Naive thymus-derived CD4-positive, alpha-beta T cell (primary cell): ENCODE data around the gene ITM2A. TPM values are rescaled to one million over a fixed set of nuclear protein-coding genes. Genes with fewer than 3 reads are reported as not detected.

Source experiments
- ATAC-seq: fragments of 150-1000 bp; cut with Tn5 transposase; 2 replicates; pipeline ENCODE4 v1.10.0; 2021; ENCODE audit warnings: mild to moderate bottlenecking, moderate library complexity
- CTCF ChIA-PET: fragments of 350-600 bp; sonication (Branson Sonifier 250); formaldehyde crosslinking; loops from one replicate; lab custom pipeline; 2021; ENCODE audit warnings: antibody characterized with exemption; lab: Charles Lee
- POLR2A ChIA-PET: fragments of 350-600 bp; sonication (Branson Sonifier 250); formaldehyde crosslinking; loops from one replicate; lab custom pipeline; 2021; ENCODE audit warnings: antibody characterized with exemption, inconsistent platforms; lab: Charles Lee
- DNase-seq, 9 donors: peaks; one replicate each; pipeline versions ENCODE4 v3.0.0 to v3.0.0-alpha.2; 2020 to 2022; ENCODE audit warnings: mixed read lengths in 1 of 9
- H3K27ac ChIP-seq: one replicate; pipeline ENCODE4 v1.7.0; 2013; ENCODE audit warnings: mild to moderate bottlenecking, low read depth, low read length, moderate library complexity
- H3K27me3 ChIP-seq, 2 donors: one replicate each; pipeline ENCODE4 v1.7.0; 2013; ENCODE audit warnings: low read length in 2 of 2, mild to moderate bottlenecking in 2 of 2, moderate library complexity in 2 of 2; ENCODE audit not compliant: control insufficient read depth in 2 of 2, insufficient read depth in 2 of 2
- H3K36me3 ChIP-seq, 3 experiments: 1 replicate in 2 of 3; 2 replicates in 1 of 3; pipeline ENCODE4 v1.7.0; 2013; ENCODE audit warnings: low read length in 3 of 3, mild to moderate bottlenecking in 3 of 3, moderate library complexity in 1 of 3; ENCODE audit not compliant: insufficient read depth in 3 of 3, control insufficient read depth in 2 of 3
- H3K4me1 ChIP-seq, 2 donors: one replicate each; pipeline ENCODE4 v1.7.0; 2013; ENCODE audit warnings: low read length in 2 of 2, mild to moderate bottlenecking in 2 of 2, moderate library complexity in 1 of 2; ENCODE audit not compliant: control insufficient read depth in 2 of 2, insufficient read depth in 2 of 2
- H3K4me3 ChIP-seq: 2 replicates; pipeline ENCODE4 v1.7.0; 2013; ENCODE audit warnings: mild to moderate bottlenecking, low read length
- H3K9me3 ChIP-seq, 3 experiments: 1 replicate in 2 of 3; 2 replicates in 1 of 3; pipeline ENCODE4 v1.7.0; 2013; ENCODE audit warnings: low read length in 3 of 3; ENCODE audit not compliant: control insufficient read depth in 2 of 3
- H3K27ac Mint-ChIP-seq, 9 donors: one replicate each; pipeline ENCODE4 v1.8.0; 2020 to 2022; ENCODE audit warnings: mixed read lengths in 9 of 9, mild to moderate bottlenecking in 8 of 9, moderate library complexity in 5 of 9, inconsistent platforms in 2 of 9
- H3K27me3 Mint-ChIP-seq, 5 donors: one replicate each; pipeline ENCODE4 v1.8.0; 2021 to 2022; ENCODE audit warnings: mixed read lengths in 5 of 5, mild to moderate bottlenecking in 1 of 5
- H3K36me3 Mint-ChIP-seq, 5 donors: one replicate each; pipeline ENCODE4 v1.8.0; 2020 to 2022; ENCODE audit warnings: mixed read lengths in 5 of 5, mild to moderate bottlenecking in 3 of 5, inconsistent platforms in 1 of 5
- H3K4me1 Mint-ChIP-seq, 7 donors: one replicate each; pipeline ENCODE4 v1.8.0; 2020 to 2022; ENCODE audit warnings: mixed read lengths in 7 of 7, mild to moderate bottlenecking in 3 of 7, inconsistent platforms in 1 of 7
- H3K4me3 Mint-ChIP-seq, 10 donors: one replicate each; pipeline ENCODE4 v1.8.0; 2020 to 2022; ENCODE audit warnings: mild to moderate bottlenecking in 10 of 10, mixed read lengths in 10 of 10, moderate library complexity in 6 of 10, inconsistent platforms in 2 of 10
- H3K9me3 Mint-ChIP-seq, 11 donors: one replicate each; pipeline ENCODE4 v1.8.0; 2020 to 2022; ENCODE audit warnings: mixed read lengths in 11 of 11, mild to moderate bottlenecking in 4 of 11, inconsistent platforms in 1 of 11, moderate library complexity in 1 of 11
- intact Hi-C, 2 donors: fragments of 100-400 bp; cut with micrococcal nuclease; formaldehyde crosslinking; loops; one replicate each; pipeline ENCODE4 v1.15.1; 2023
- polyA plus RNA-seq, 2 donors: library from polyadenylated mRNA; unstranded; fragments of 300-500 nt; fragmentation: Illumina TruSeq; gene quantifications; one replicate each; pipeline ENCODE4 v1.2.3, GENCODE V29; 2021
- total RNA-seq, 6 experiments: library from RNA in 5 of 6; stranded (reverse) in 5 of 6; gene quantifications; 1 replicate in 5 of 6; 2 replicates in 1 of 6; pipeline ENCODE4 v1.2.3 and lab custom pipeline; 2021 to 2026

The ITM2A gene
- total and polyA plus RNA-seq, 7 experiments from 2014 or later = 109 to 837 (median 167) TPM

GRCh38 chrX:79361192-79361870 is 5.8 kb downstream of the ITM2A start:
- Histone ChIP-seq H3K27me3 (no peaks in the 10 kb centered on the region), H3K4me1 (peaks cover 3 to 11% of the 10 kb centered on the region in 2 donors), H3K9me3 (no peaks in the 10 kb centered on the region), H3K27ac (peak overlapping the region; percentile 63), H3K36me3 (peaks cover 0 to 3% (median 0%) of the 10 kb centered on the region in 3 experiments), H3K4me3 (no peak overlapping the region)
- ATAC-seq = peak; percentile 84
- Mint-ChIP-seq H3K4me3 (peak overlapping the region in 9 of 10 donors; percentile 29 to 92 (median 60)), H3K9me3 (peaks cover 0 to 2% (median 0%) of the 10 kb centered on the region in 11 donors), H3K27ac (peak overlapping the region; percentile 66 to 94 (median 90)), H3K27me3 (no peaks in the 10 kb centered on the region), H3K36me3 (peaks cover under 1 to 41% (median 32%) of the 10 kb centered on the region in 5 donors), H3K4me1 (peaks cover 3 to 38% (median 31%) of the 10 kb centered on the region in 7 donors)
- ChIA-PET CTCF (no interaction called here), POLR2A (interaction anchor here (0.6 kb wide), 1 partner anchor 97 kb away, joined by 3 read pairs; no protein-coding TSS in a partner anchor)
- peak in 7 of 9 donors; percentile 29 to 72 (median 56) for DNase-seq
- intact Hi-C loops = loop anchor here (1.0 to 10.0 kb wide), 5 partner anchors 24 to 1467 kb away; partner anchors contain the start of genes COX7B (in 1 of the 2), MAGT1 (in 1 of the 2) and PGK1 (in 1 of the 2)

- Histone ChIP-seq H3K36me3 (no peaks in the 10 kb centered on the region), H3K27ac (peak overlapping the region; percentile 72), H3K9me3 (no peaks in the 10 kb centered on the region), H3K4me1 (peaks cover 0 to 4% of the 10 kb centered on the region in 2 donors), H3K27me3 (no peaks in the 10 kb centered on the region), H3K4me3 (peak overlapping the region; percentile 51)
- Mint-ChIP-seq H3K27me3 (no peaks in the 10 kb centered on the region), H3K36me3 (peaks cover 0 to 10% (median 0%) of the 10 kb centered on the region in 5 donors), H3K4me3 (peak overlapping the region; percentile 56 to 89 (median 84)), H3K9me3 (peaks cover 0 to 5% (median 0%) of the 10 kb centered on the region in 11 donors), H3K27ac (peak overlapping the region; percentile 85 to 97 (median 91)), H3K4me1 (peaks cover 2 to 36% (median 23%) of the 10 kb centered on the region in 7 donors)
- ATAC-seq = peak; percentile 71
- ChIA-PET POLR2A (interaction anchor here (0.9 to 1.2 kb wide), 2 partner anchors 29 to 175 kb away, joined by 3 read pairs; partner anchors contain the start of gene ITM2A), CTCF (no interaction called here)
- peak in 7 of 9 donors; percentile 14 to 58 (median 34) for DNase-seq
- intact Hi-C loops = loop anchor here (1.0 to 5.0 kb wide), 6 partner anchors 12 to 175 kb away; partner anchors contain the start of gene ITM2A (in 1 of the 2)
Observed at GRCh38 chrX:79336869-79337815, 30.0 kb downstream of the ITM2A start.

- CTCF ChIA-PET = no interaction called here
- ATAC-seq = no peak
- intact Hi-C loops = no loop called here
Observed at GRCh38 chrX:79330022-79330421, 37.1 kb downstream of the ITM2A start.

GRCh38 chrX:79325263-79325958 is 41.7 kb downstream of the ITM2A start:
- DNase-seq (peak in 8 of 9 donors; percentile 25 to 69 (median 50)), ATAC-seq (peak; percentile 86)
- Histone ChIP-seq H3K27ac (peak overlapping the region; percentile 57), H3K27me3 (no peaks in the 10 kb centered on the region), H3K4me1 (no peaks in the 10 kb centered on the region), H3K9me3 (no peaks in the 10 kb centered on the region), H3K4me3 (no peak overlapping the region), H3K36me3 (no peaks in the 10 kb centered on the region)
- ChIA-PET CTCF (no interaction called here), POLR2A (interaction anchor here (0.6 to 2.0 kb wide), 7 partner anchors 13 to 158 kb away, joined by 3 to 6 read pairs (median 3); partner anchors contain the start of gene ITM2A)
- peak overlapping the region; percentile 78 to 97 (median 89) for H3K27ac Mint-ChIP-seq
- no peaks in the 10 kb centered on the region for H3K9me3 Mint-ChIP-seq
- H3K4me1 Mint-ChIP-seq = peaks cover 0 to 29% (median 14%) of the 10 kb centered on the region in 7 donors
- H3K4me3 Mint-ChIP-seq = peak overlapping the region; percentile 52 to 86 (median 82)
- peaks cover 0 to 3% (median 0%) of the 10 kb centered on the region in 5 donors for H3K36me3 Mint-ChIP-seq
- H3K27me3 Mint-ChIP-seq = no peaks in the 10 kb centered on the region
- intact Hi-C loops = loop anchor here (1.0 to 5.0 kb wide), 6 partner anchors 11 to 383 kb away; partner anchors contain the start of gene ITM2A (in 1 of the 2)

More at GRCh38 chrX:79330022-79330421, 37.1 kb downstream of the ITM2A start:
- no peaks in the 10 kb centered on the region for H3K9me3 ChIP-seq
- Mint-ChIP-seq H3K9me3 (no peaks in the 10 kb centered on the region), H3K27me3 (no peaks in the 10 kb centered on the region), H3K4me1 (peaks cover 2 to 20% (median 14%) of the 10 kb centered on the region in 7 donors), H3K36me3 (peaks cover 0 to 2% (median 0%) of the 10 kb centered on the region in 5 donors), H3K27ac (peak overlapping the region in 3 of 9 donors; percentile 22 to 77 (median 65)), H3K4me3 (no peak overlapping the region)
- DNase-seq = no peak
- H3K27me3 ChIP-seq = no peaks in the 10 kb centered on the region
- H3K4me3 ChIP-seq = no peak overlapping the region
- H3K4me1 ChIP-seq = no peaks in the 10 kb centered on the region
- H3K36me3 ChIP-seq = no peaks in the 10 kb centered on the region
- POLR2A ChIA-PET = interaction anchor here (1.0 kb wide), 1 partner anchor 57 kb away, joined by 3 read pairs; no protein-coding TSS in a partner anchor
- H3K27ac ChIP-seq = no peak overlapping the region

Other genes starting within 250 kb of the ITM2A start
- 10 to 100 TPM; 34.5 to 77.7 (median 39.9) TPM for gene GPR174, start 222.6 kb downstream of the ITM2A start, total RNA-seq
- gene GPR174, start 222.6 kb downstream of the ITM2A start, polyA plus RNA-seq = 1 to 10 TPM; 6.6 to 8.5 TPM